ENCODE measurements around the gene NDOR1.
A peak's percentile ranks its signal among the peaks of the same experiment; 100 is the strongest.

NDOR1 gene

DNA sequence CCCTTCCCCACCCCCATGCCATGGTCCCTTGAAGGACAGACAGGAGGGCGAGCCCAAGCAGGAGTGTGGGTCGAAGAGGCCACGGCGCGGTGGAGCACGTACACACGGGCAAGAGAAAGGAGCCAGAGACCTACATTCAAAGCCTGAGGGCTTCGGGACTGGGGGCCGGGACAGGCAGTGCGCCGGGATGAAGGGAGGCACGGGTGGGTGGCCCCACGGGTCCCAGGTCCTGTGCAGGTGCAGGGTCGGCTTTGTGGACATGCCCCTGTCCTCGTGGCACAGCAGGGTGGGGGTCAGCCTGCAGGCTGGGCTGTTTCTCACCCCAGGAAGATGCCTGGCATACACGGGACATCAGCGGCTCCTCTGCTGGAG lies 45.5 kb upstream of the NDOR1 start:
- no peak for TF ChIP-seq CTCF (conservative IDR thresholded peaks at IDR 0.05; ENCODE audit: control insufficient read depth, insufficient read depth, low read depth, low read length)
- no peak for DNase-seq (ENCODE audit: low read depth)
- H3K4me3 ChIP-seq (ENCODE audit: control insufficient read depth, low read depth, low read length) = no peak overlapping the region

GRCh38 chr9:137160716-137161557 lies 44.6 kb upstream of the NDOR1 start:
- TF ChIP-seq CTCF (conservative IDR thresholded peaks at IDR 0.05; ENCODE audit: control insufficient read depth, insufficient read depth, low read depth, low read length) = no peak
- H3K4me3 ChIP-seq (ENCODE audit: control insufficient read depth, low read depth, low read length) = no peak overlapping the region
- DNase-seq (ENCODE audit: low read depth) = no peak

DNA sequence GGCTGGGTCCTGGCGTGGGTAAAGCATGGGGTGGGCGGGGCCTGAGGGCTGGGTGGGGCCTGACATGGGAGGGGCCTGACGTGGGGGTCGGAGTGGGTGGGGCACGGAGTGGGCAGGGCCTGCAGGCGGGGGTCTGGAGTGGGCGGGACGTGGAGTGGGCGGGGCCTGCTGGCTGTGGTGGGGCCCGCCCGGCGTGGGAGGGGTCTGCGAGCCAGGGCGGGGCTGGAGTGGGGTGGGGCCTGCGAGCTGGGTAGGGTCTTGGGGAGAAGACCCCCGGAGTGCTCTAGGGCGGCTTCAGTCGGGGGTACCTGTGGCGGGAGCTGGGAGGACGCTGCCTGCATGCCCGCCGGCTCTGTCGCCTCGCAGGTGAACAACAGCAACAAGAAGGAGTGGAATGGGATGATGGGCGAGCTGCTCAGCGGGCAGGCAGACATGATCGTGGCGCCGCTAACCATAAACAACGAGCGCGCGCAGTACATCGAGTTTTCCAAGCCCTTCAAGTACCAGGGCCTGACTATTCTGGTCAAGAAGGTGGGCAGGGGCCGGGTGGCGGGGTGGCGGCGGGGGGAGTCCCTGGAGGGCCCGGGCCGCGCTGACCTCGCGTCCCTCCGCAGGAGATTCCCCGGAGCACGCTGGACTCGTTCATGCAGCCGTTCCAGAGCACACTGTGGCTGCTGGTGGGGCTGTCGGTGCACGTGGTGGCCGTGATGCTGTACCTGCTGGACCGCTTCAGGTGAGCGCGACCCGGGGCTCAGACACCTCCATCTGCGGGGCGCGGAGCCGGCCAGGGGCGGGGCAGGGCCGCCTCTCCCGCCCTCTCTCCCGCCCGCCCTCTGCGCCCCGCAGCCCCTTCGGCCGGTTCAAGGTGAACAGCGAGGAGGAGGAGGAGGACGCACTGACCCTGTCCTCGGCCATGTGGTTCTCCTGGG lies 43.7 kb upstream of the NDOR1 start:
- no peak overlapping the region for H3K4me3 ChIP-seq (ENCODE audit: control insufficient read depth, low read depth, low read length)
- no peak for TF ChIP-seq CTCF (conservative IDR thresholded peaks at IDR 0.05; ENCODE audit: control insufficient read depth, insufficient read depth, low read depth, low read length)
- DNase-seq (ENCODE audit: low read depth) = no peak

DNA sequence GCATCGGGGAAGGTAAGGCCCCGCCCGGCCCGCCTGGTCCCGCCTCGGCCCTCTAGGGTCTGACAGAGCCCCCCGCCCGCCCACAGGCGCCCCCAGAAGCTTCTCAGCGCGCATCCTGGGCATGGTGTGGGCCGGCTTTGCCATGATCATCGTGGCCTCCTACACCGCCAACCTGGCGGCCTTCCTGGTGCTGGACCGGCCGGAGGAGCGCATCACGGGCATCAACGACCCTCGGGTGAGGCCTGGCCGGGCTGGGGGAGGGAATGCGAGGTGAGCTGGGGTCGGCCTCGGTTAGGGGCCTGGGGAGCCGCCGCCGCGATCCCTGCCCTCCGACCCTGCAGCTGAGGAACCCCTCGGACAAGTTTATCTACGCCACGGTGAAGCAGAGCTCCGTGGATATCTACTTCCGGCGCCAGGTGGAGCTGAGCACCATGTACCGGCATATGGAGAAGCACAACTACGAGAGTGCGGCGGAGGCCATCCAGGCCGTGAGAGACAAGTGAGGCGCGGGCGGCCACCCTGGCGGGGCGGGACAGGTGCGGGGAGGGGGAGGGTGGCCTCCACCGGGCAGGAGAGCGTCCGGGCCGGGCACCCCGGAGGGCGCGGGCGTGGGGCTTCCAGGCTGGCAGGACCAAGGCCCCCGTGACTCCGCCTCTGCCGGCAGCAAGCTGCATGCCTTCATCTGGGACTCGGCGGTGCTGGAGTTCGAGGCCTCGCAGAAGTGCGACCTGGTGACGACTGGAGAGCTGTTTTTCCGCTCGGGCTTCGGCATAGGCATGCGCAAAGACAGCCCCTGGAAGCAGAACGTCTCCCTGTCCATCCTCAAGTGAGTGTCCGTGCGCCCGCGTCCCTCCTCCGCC lies 42.8 kb upstream of the NDOR1 start:
- peak; percentile 12 for DNase-seq (ENCODE audit: low read depth)
- H3K4me3 ChIP-seq (ENCODE audit: control insufficient read depth, low read depth, low read length) = no peak overlapping the region
- TF ChIP-seq CTCF (conservative IDR thresholded peaks at IDR 0.05; ENCODE audit: control insufficient read depth, insufficient read depth, low read depth, low read length) = no peak

GRCh38 chr9:137163365-137163715 lies 42.2 kb upstream of the NDOR1 start:
- TF ChIP-seq CTCF (conservative IDR thresholded peaks at IDR 0.05; ENCODE audit: control insufficient read depth, insufficient read depth, low read depth, low read length) = no peak
- DNase-seq (ENCODE audit: low read depth) = no peak
- H3K4me3 ChIP-seq (ENCODE audit: control insufficient read depth, low read depth, low read length) = no peak overlapping the region

- no peak overlapping the region for H3K4me3 ChIP-seq (ENCODE audit: control insufficient read depth, low read depth, low read length)
- no peak for DNase-seq (ENCODE audit: low read depth)
- no peak for TF ChIP-seq CTCF (conservative IDR thresholded peaks at IDR 0.05; ENCODE audit: control insufficient read depth, insufficient read depth, low read depth, low read length)
Observed at GRCh38 chr9:137163805-137164204, 41.7 kb upstream of the NDOR1 start.
